GM19351 (cell line): ENCODE results near the gene MTSS2.

ENCODE experiments used
- ATAC-seq: cut with Tn5 transposase; IDR thresholded peaks from one replicate; pipeline ENCODE4 v1.9.1; 2021; ENCODE audit warnings: mild to moderate bottlenecking, moderate library complexity; ENCODE audit not compliant: unreplicated experiment

MTSS2 gene

GRCh38 chr16:70687671-70688245 lies 1.9 kb upstream of the MTSS2 start:
- ATAC-seq: no peak

DNA sequence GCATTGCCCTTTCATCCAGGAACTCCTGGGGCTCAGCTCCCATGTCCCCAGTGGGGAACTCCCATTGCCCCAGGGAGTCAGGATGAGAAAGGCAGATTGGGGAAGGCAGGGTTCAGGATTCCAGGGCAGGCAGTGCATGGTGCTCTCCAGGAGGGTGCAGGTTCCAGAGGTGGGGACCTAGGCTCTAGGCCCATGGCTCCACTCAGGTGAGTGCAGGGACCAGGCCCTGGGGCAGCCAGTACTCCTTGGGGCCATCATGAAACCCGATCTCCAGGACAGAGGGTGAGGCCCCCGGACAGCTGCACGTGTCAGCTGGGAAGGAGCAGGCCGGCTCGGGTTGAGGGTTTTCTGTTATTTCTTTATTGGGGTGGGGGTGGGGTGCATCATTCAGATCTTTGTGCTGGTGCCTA lies 1.3 kb upstream of the MTSS2 start:
- no peak for ATAC-seq

GRCh38 chr16:70686376-70687101 lies 686 bp upstream of the MTSS2 start:
- no peak for ATAC-seq

- no peak for ATAC-seq
Observed at GRCh38 chr16:70685061-70685937, 554 bp downstream of the MTSS2 start.

DNA sequence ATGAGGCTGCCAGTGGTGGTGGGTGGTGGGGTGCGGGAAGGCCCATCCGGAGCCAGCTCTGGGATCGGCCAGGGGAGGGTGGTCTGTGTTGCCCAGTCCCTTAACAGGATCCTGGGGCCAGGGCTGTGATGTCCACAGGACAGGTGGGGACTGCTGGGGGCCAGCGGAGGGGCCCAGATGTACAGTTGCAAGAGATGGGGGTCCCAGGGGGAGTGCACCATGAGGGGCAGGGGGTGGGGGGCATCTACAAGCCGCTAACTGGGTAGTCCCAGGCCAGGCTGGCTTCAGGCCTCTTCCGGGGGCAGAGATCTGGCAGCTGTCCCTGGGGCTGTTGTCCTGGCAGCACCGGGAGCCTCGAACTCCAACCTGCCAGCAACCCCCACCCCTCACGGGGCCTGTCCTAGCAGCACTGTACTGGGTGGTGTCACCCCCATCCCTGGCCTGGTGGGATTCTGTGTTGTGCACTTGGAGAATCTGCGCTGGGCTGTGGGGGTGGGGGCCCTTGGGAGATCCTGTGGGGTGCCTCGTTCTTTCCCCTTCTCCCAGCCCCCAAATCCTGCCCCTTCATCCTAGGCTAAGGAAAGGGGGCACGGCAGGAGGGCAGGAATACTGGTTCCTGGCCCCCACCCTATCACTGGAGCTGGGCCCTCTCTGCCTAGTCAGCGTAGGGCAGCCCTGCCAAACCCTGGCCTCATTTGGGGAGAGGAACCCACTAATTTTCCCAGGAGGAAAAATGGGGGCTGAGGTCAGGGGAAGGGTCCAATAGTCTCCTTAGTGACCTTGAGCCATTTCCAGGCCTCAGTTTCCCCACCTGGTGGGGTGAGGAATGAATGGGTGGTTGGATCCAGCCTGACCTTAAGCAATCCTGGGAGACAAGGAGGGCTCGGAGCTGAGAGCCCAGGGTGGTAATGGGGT lies 1.4 kb downstream of the MTSS2 start:
- ATAC-seq: no peak

DNA sequence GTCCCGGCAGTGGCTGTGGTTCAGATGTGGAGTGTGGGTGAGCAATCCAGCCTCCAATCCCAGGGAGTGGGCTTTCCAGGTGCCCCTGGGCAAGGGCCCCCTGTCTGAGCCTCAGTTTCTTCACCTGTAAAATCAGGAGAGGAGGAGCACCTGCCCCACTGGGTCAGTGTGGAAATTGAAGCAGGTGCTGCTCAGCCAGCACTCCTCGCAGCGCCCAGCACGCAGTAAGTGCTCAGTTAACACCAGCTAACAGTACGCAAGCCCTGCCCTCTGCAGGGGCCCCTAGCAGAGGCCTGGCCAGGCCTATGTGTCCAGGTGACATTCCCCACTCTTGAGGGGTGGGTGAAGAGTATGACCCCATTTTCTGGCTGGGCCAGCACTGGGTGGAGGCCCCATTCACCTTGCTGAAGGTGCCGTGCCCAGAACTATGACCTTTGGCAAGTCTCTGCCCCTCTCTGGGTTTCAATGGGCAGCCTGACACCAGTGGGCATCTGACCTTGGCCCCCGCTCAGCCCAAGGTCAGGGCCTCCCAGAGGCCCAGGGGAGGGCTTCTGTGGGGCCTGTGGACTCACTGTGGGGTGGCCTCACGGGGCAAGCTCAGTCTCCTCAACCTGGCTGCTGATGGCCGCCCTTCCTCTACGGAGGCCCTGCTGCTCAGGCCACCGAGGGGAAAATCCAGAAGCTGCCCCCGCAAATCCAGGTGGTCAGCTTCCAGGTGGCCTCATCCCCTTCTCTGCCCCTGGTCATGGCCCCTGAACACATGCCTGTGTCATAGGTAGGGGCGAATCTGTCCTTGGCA lies 2.5 kb downstream of the MTSS2 start:
- no peak for ATAC-seq

GRCh38 chr16:70682239-70683145 lies 3.4 kb downstream of the MTSS2 start:
- ATAC-seq: no peak

- no peak for ATAC-seq
Observed at GRCh38 chr16:70681382-70682238, 4.2 kb downstream of the MTSS2 start.

DNA sequence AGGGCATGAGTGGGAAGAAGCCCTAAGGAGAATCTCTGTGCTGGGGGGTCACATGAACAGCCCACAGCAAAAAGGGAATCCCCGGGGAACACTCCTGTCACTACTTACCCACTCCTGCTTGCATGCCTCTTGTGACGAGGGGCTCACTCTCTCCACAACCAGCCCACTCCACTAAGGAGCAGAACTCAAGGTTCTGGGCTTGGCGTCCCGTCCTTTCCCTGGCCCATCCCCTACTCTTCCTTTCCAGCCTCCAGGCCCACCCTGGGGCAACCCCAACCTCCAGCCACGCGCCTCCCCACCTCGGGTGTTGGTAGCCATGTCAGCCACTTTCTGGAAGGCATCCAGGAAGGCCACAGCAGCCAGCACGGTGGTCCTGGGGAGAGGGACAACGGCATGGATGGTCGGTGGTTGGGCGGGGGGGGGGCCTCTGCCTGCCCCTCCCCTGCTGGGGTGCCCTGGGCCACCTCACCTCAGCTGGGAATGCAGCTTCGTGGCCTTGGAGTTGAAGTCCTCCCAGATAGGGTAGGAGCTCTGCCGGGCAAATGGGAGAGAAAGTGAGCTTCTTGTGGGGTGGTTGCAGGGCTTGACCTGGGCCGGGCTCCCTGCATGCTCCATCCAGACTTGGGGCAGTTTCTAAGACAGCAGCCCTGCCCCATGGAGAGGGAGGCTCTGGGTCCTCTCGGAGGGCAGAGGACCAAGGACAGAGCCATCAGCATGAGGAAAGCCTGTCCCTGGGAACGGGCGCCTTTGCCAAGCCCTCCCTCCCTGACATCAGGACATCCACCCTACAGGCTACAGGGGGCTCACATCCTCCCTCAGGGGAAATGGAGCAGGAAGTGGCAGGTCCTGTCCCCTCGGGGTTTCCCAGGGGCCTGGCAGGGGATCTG lies 5.1 kb downstream of the MTSS2 start:
- no peak for ATAC-seq

GRCh38 chr16:70679671-70680494 lies 6.0 kb downstream of the MTSS2 start:
- no peak for ATAC-seq

GRCh38 chr16:70678898-70679670 lies 6.8 kb downstream of the MTSS2 start:
- no peak for ATAC-seq

DNA sequence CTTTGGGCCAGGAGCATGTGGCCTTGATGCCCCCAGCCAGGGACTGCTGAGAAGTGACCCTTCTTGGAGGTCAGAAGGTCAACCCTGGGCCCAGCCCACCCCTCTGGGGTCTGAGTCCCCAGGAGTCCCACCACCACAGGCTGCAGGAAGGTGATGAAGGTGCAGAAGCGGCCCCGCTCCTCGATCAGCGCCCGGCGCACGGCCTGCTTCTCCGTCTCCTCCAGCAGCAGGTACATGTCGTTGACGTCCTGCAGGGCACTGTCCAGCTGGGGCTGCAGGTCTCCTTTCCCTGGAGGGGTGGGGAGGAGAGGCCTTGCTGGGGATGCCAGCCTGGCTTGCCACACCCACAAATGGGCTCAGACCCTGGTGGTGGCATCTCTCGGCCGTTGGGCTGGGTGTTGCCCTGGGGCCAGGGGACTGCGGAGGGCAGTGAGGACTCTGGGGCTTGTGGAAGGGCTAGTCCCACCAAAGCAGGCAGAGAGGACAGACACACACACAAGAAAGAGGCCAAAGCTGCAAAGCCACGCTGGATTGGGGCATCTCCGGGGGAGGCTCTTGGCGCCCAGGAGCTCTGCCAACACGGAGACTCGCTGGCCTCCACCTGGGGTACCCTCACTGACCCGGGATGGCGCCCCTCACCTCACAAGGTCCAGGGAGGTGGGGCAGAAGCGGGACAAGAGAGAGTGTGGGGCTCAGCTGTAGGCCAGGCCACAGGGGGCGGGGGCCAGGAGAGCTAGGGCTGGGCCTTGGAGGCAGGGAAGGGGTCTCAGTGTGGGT lies 7.5 kb downstream of the MTSS2 start:
- ATAC-seq: no peak

DNA sequence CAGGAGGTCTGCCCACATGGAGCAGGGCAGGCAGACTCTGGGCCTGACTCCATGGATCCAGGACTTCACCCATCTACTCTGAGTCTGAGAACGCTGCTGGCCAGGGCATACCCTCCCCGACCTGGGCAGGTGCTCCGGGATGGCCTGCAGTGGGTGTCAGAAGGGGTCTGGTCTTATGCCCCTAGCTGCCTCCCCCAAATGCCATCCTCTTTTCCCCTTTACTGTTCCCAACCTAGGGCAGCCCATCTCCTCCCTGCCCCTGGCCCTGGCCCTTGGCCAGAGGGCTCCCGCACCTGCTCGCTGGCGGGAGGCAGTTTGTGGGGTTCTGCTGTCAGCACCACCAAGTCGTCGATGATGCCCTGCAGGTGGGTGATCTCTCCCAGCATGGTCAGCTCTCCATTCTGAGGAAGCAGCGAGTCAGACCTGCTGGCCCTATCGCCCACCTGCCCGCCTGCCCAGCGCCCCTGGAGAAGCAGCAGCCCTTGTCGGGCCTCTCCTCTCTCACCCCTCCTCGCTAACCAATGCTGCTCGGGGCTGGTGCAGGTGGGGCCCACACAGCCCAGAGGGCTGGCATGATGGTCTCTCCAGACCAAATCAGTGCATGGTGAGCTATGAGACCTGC lies 8.2 kb downstream of the MTSS2 start:
- ATAC-seq: no peak
